ENCODE measurements around the gene C7orf57.
A peak's percentile ranks its signal among the peaks of the same experiment; 100 is the strongest.

C7orf57 gene

DNA sequence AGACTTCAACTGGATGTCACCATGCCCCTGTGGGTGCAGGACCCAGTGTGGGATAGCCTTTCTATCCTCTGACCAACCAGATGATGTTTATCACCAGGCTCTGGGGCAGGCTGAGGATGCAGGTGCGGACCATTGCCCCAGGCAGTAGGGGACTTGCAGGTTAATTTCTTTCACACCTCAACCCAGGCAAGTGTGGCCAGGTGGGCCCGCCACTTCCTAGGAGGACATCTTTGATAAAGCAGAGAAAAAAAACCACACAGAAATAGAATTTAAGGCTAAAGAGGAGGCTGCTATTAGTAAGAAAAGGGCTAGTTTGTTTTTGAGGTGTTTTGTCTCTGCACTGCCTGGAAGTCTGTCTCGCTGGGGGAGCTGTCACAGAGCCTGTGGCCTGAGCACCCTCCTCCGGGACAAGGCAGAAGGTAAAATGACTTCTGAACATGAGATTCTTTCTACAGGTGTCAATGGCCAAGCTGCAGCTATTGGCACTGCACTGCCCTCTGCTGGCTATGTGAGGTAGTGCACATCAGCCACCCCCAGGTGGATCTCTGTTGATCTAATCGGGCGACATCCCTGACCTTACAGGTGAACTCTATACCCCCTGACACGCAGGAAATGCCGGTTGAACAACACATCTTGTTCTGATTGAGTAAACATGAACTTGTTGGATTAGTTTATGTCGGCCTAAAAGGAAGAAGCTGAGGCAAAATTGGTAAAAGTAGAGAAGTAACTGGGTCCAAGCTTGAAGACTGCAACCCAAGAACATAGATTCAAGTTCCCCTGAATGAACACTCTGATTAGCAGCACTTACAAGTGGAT lies 74.7 kb downstream of the C7orf57 start:
- DNase-seq (ENCODE audit: low read depth in 2 of 2), result peak; percentile 72 to 82

DNA sequence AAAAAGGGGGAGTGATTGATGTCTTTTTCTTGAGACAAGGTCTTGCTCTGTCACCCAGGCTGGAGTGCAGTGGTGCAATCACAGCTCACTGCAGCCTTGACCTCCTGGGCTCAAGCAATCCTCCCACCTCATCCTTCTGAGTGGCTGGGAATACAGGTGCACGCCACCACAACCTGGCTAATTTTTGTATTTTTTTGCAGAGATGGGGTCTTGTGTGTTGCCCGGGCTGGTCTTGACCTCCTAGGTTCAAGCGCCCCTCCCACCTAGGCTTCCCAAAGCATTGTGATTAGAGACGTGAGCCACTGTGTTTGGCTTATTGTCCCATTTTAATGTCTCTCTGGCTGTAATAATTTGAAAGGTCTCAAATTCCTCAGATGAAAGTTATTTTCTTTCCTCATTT lies 75.5 kb downstream of the C7orf57 start:
- DNase-seq (ENCODE audit: low read depth in 2 of 2), result no peak
